Fibroblast of lung (primary cell): ENCODE measurements around the gene CDC25A. TPM values are rescaled to one million over a fixed set of nuclear protein-coding genes. Genes with fewer than 3 reads are reported as not detected.
A peak's percentile ranks its signal among the peaks of the same experiment; 100 is the strongest.

Experiments used
- DNase-seq, 2 donors: peaks; one replicate each; pipeline versions ENCODE4 v3.0.0 to v3.0.0-alpha.2; 2010; ENCODE audit warnings: low read depth in 2 of 2
- H2AFZ ChIP-seq: 2 replicates; pipeline ENCODE4 v1.5.1; 2012; ENCODE audit warnings: low read length, control low read depth, inconsistent platforms
- H3K27ac ChIP-seq: 2 replicates; pipeline ENCODE4 v1.5.1; 2011; ENCODE audit warnings: low read length, control low read depth; ENCODE audit not compliant: insufficient read depth
- H3K27me3 ChIP-seq: 2 replicates; pipeline ENCODE4 v1.5.1; 2011; ENCODE audit warnings: mild to moderate bottlenecking, low read length; ENCODE audit not compliant: control insufficient read depth, insufficient read depth
- H3K36me3 ChIP-seq: 2 replicates; pipeline ENCODE4 v1.5.1; 2011; ENCODE audit warnings: low read length; ENCODE audit not compliant: control insufficient read depth, insufficient read depth
- H3K4me1 ChIP-seq: 2 replicates; pipeline ENCODE4 v1.5.1; 2011; ENCODE audit warnings: low read length; ENCODE audit not compliant: control insufficient read depth, insufficient read depth; ENCODE audit errors: extremely low read depth
- H3K4me2 ChIP-seq: 2 replicates; pipeline ENCODE4 v1.5.1; 2011; ENCODE audit warnings: low read length, control low read depth; ENCODE audit not compliant: insufficient read depth; ENCODE audit errors: extremely low read depth
- H3K4me3 ChIP-seq, 4 experiments: fragments of 200-600 bp in 1 of 4; sonication (generic) in 1 of 4; replicated peaks in 1 of 4; 2 replicates each; pipeline ENCODE4 v1.5.1; 2011 to 2016; ENCODE audit warnings: low read length in 4 of 4, low read depth in 3 of 4, mild to moderate bottlenecking in 3 of 4, control low read depth in 2 of 4, inconsistent platforms in 1 of 4, mixed read lengths in 1 of 4; ENCODE audit not compliant: insufficient read depth in 1 of 4; ENCODE audit errors: control extremely low read depth in 1 of 4
- H3K79me2 ChIP-seq: 2 replicates; pipeline ENCODE4 v1.5.1; 2012; ENCODE audit warnings: mild to moderate bottlenecking, low read length, inconsistent platforms; ENCODE audit not compliant: control insufficient read depth, insufficient read depth
- H3K9ac ChIP-seq: 2 replicates; pipeline ENCODE4 v1.5.1; 2011; ENCODE audit warnings: mild to moderate bottlenecking, low read length, control low read depth; ENCODE audit not compliant: insufficient read depth
- H3K9me3 ChIP-seq: 2 replicates; pipeline ENCODE4 v1.5.1; 2012; ENCODE audit warnings: low read depth, low read length; ENCODE audit not compliant: control insufficient read depth, insufficient read depth
- H4K20me1 ChIP-seq: 2 replicates; pipeline ENCODE4 v1.5.1; 2011; ENCODE audit warnings: low read length; ENCODE audit not compliant: control insufficient read depth, insufficient read depth; ENCODE audit errors: extremely low read depth
- EZH2 ChIP-seq: IDR thresholded peaks from 2 replicates; pipeline ENCODE4 v1.5.1; 2012; ENCODE audit warnings: low read length, control low read depth, mild to moderate bottlenecking; ENCODE audit errors: missing control alignments
- polyA plus RNA-seq, 2 donors: library from polyadenylated mRNA; depleted of rRNA in 1 of 2; stranded (reverse) in 1 of 2; unstranded in 1 of 2; fragments of >200 nt; gene quantifications; 2 replicates each; pipeline ENCODE4 v1.2.1, GENCODE V29; 2011 to 2012; ENCODE audit warnings: missing spikeins in 1 of 2
- total RNA-seq: library from RNA; depleted of rRNA; stranded (reverse); fragments of >200 nt; gene quantifications from 2 replicates; pipeline ENCODE4 v1.2.1, GENCODE V29; 2014
- TF ChIP-seq, protein P1 (sequence below), 2 donors: IDR thresholded peaks in 1 of 2; conservative IDR thresholded peaks in 1 of 2; 1 replicate in 1 of 2; 2 replicates in 1 of 2; pipeline ENCODE4 v1.5.1; 2011 to 2012; ENCODE audit warnings: low read length in 2 of 2, control low read depth in 1 of 2, inconsistent platforms in 1 of 2, low read depth in 1 of 2, mild to moderate bottlenecking in 1 of 2

CDC25A gene
- total and polyA plus RNA-seq, 2 donors (not counting 1 experiment from before 2014, with no cell fraction given), result 1.3 to 3.1 TPM

- Histone ChIP-seq H3K9ac (no peak overlapping the region), H3K36me3 (no peaks in the 10 kb centered on the region), H3K9me3 (no peaks in the 10 kb centered on the region), H3K4me3 (no peak overlapping the region), H2AFZ (no peak overlapping the region), H3K27me3 (no peaks in the 10 kb centered on the region), H4K20me1 (no peaks in the 10 kb centered on the region), H3K4me2 (no peak overlapping the region), H3K79me2 (no peaks in the 10 kb centered on the region), H3K27ac (no peak overlapping the region), H3K4me1 (no peaks in the 10 kb centered on the region)
- no peak for DNase-seq
- TF ChIP-seq, protein P1, sequence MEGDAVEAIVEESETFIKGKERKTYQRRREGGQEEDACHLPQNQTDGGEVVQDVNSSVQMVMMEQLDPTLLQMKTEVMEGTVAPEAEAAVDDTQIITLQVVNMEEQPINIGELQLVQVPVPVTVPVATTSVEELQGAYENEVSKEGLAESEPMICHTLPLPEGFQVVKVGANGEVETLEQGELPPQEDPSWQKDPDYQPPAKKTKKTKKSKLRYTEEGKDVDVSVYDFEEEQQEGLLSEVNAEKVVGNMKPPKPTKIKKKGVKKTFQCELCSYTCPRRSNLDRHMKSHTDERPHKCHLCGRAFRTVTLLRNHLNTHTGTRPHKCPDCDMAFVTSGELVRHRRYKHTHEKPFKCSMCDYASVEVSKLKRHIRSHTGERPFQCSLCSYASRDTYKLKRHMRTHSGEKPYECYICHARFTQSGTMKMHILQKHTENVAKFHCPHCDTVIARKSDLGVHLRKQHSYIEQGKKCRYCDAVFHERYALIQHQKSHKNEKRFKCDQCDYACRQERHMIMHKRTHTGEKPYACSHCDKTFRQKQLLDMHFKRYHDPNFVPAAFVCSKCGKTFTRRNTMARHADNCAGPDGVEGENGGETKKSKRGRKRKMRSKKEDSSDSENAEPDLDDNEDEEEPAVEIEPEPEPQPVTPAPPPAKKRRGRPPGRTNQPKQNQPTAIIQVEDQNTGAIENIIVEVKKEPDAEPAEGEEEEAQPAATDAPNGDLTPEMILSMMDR (conservative IDR thresholded peaks at IDR 0.05 in 1 of 2, IDR thresholded peaks at IDR 0.05 in 1 of 2; ENCODE audit: low read depth in 1 of 2, low read length in 2 of 2), result no peak
- TF ChIP-seq EZH2, result no peak
Measured at GRCh38 chr3:48208076-48208475, 19.9 kb upstream of the CDC25A start.

DNA sequence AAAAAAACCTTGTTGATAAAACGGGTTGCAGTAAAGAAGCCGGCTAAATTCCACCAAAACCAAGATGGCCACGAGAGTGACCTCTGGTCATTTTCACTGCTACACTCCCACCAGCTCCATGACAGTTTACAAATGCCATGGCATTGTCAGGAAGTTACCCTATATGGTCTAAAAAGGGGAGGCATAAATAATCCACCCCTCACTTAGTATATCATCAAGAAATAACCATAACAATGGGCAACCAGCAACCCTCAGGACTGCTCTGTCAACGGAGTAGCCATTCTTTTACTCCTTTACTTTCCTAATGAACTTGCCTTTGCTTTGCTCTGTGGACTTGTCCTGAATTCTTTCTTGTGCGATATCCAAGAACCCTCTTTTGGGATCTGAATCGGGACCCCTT is 14.4 kb upstream of the CDC25A start:
- Histone ChIP-seq H3K36me3 (no peaks in the 10 kb centered on the region), H3K27me3 (no peaks in the 10 kb centered on the region), H3K27ac (no peak overlapping the region), H3K9me3 (no peaks in the 10 kb centered on the region), H4K20me1 (no peaks in the 10 kb centered on the region), H3K4me1 (no peaks in the 10 kb centered on the region), H3K4me2 (no peak overlapping the region), H2AFZ (no peak overlapping the region), H3K79me2 (no peaks in the 10 kb centered on the region), H3K9ac (no peak overlapping the region), H3K4me3 (no peak overlapping the region)
- TF ChIP-seq EZH2, result no peak
- TF ChIP-seq, protein P1 (conservative IDR thresholded peaks at IDR 0.05 in 1 of 2, IDR thresholded peaks at IDR 0.05 in 1 of 2; ENCODE audit: low read depth in 1 of 2, low read length in 2 of 2), result no peak
- peak in 1 of 2 donors; percentile 12 for DNase-seq

DNA sequence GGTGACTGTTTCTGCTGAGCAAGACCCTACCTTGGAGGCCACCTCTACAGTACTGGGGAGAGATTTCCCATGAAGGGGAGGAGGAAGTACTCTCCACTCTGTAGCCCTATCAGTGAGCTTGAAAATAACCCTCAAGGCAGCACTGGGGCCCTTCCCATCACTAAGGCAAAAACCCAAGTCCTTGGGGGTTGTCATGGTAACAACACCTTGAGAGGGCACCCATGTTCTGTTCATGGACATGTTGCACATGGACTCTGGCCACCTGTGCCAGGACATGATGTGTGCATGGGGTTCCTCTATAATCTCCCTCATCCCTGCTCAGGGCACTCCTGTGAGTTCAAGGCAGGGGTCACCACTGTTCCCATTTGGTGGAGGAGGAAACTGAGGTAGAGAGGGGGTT is 10.9 kb upstream of the CDC25A start:
- no peak overlapping the region for H3K9ac ChIP-seq
- H3K79me2 ChIP-seq, result no peaks in the 10 kb centered on the region
- H4K20me1 ChIP-seq, result no peaks in the 10 kb centered on the region
- H3K9me3 ChIP-seq, result no peaks in the 10 kb centered on the region
- no peak overlapping the region for H3K4me3 ChIP-seq
- DNase-seq, result no peak
- peaks cover 3% of the 10 kb centered on the region for H3K27me3 ChIP-seq
- no peaks in the 10 kb centered on the region for H3K4me1 ChIP-seq
- no peak overlapping the region for H2AFZ ChIP-seq
- TF ChIP-seq, protein P1 (conservative IDR thresholded peaks at IDR 0.05 in 1 of 2, IDR thresholded peaks at IDR 0.05 in 1 of 2; ENCODE audit: low read depth in 1 of 2, low read length in 2 of 2), result no peak
- no peak for TF ChIP-seq EZH2
- H3K36me3 ChIP-seq, result no peaks in the 10 kb centered on the region
- no peak overlapping the region for H3K4me2 ChIP-seq
- H3K27ac ChIP-seq, result no peak overlapping the region
